Measurements from ENCODE around the gene PLXNA1. TPM values are rescaled to one million over a fixed set of nuclear protein-coding genes. Genes with fewer than 3 reads are reported as not detected.

Gene PLXNA1
- total RNA-seq, 1 experiment from 2014 or later = 30.3 TPM

- Histone ChIP-seq H3K4me2 (ENCODE audit: low read length) (no peak overlapping the region), H3K9me3 (ENCODE audit: control insufficient read depth in 1 of 2, insufficient read depth in 1 of 2, low read depth in 1 of 2, low read length in 2 of 2) (no peaks in the 10 kb centered on the region), H2AFZ (ENCODE audit: low read depth, low read length, poor library complexity, severe bottlenecking) (no peak overlapping the region), H3K4me1 (ENCODE audit: control insufficient read depth in 1 of 2, insufficient read depth in 2 of 2, low read length in 2 of 2) (no peaks in the 10 kb centered on the region), H3K9me2 (ENCODE audit: insufficient read depth) (no peaks in the 10 kb centered on the region), H3K79me2 (ENCODE audit: insufficient read depth, low read length) (no peaks in the 10 kb centered on the region), H3K36me3 (ENCODE audit: control insufficient read depth in 1 of 2, insufficient read depth in 2 of 2, low read length in 2 of 2) (no peaks in the 10 kb centered on the region), H3K27ac (ENCODE audit: low read depth, low read length) (no peak overlapping the region), H3K27me3 (ENCODE audit: insufficient read depth, low read length) (no peaks in the 10 kb centered on the region), H3K4me3 (replicated peaks in 1 of 2; ENCODE audit: low read depth in 1 of 2, low read length in 2 of 2) (no peak overlapping the region), H4K20me1 (ENCODE audit: insufficient read depth) (no peaks in the 10 kb centered on the region), H3K9ac (ENCODE audit: low read length) (no peak overlapping the region)
- BruUV-seq (replicated peaks) = no TSS peak
- TF ChIP-seq EGR1 (IDR thresholded peaks at IDR 0.05; ENCODE audit: low read depth) = no peak
- intact Hi-C loops (cut with micrococcal nuclease) = no loop called here
- DNase-seq (ENCODE audit: low read depth, low spot score) (no peak), ATAC-seq (no peak)
- ChIA-PET RAD21 (ENCODE audit: low non-redundant PET in 1 of 2, low total read pairs in 2 of 2, uncharacterized antibody in 2 of 2, unreplicated experiment in 2 of 2) (no interaction called here), CTCF (no interaction called here), POLR2A (no interaction called here)
Measured at GRCh38 chr3:126934031-126934531, 48.8 kb upstream of the PLXNA1 start.

DNA sequence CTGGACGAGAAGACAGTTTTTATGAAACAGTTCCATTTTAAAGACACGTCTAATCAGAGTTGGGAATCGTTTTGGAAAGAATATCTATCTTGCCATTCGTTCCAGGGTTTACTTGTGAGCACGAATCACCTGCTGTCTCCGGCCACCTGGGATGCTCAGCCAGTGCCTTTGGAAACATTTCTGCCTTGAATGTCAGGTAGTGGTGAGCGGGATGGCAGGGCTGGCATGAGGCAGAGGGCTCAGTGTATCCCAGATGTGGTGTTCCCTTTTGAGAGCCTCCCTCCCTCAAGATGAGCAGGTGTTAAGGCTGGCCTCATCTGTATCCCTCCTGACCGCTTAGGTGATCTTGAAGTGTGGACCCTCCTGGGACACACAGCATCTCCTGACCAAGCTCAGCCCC lies 47.9 kb upstream of the PLXNA1 start:
- Histone ChIP-seq H3K79me2 (ENCODE audit: insufficient read depth, low read length) (no peaks in the 10 kb centered on the region), H2AFZ (ENCODE audit: low read depth, low read length, poor library complexity, severe bottlenecking) (no peak overlapping the region), H3K27me3 (ENCODE audit: insufficient read depth, low read length) (no peaks in the 10 kb centered on the region), H3K9me3 (ENCODE audit: control insufficient read depth in 1 of 2, insufficient read depth in 1 of 2, low read depth in 1 of 2, low read length in 2 of 2) (no peaks in the 10 kb centered on the region), H3K4me2 (ENCODE audit: low read length) (no peak overlapping the region), H3K27ac (ENCODE audit: low read depth, low read length) (no peak overlapping the region), H3K36me3 (ENCODE audit: control insufficient read depth in 1 of 2, insufficient read depth in 2 of 2, low read length in 2 of 2) (no peaks in the 10 kb centered on the region), H3K9me2 (ENCODE audit: insufficient read depth) (no peaks in the 10 kb centered on the region), H4K20me1 (ENCODE audit: insufficient read depth) (no peaks in the 10 kb centered on the region), H3K4me3 (replicated peaks in 1 of 2; ENCODE audit: low read depth in 1 of 2, low read length in 2 of 2) (no peak overlapping the region), H3K4me1 (ENCODE audit: control insufficient read depth in 1 of 2, insufficient read depth in 2 of 2, low read length in 2 of 2) (no peaks in the 10 kb centered on the region), H3K9ac (ENCODE audit: low read length) (no peak overlapping the region)
- intact Hi-C loops (cut with micrococcal nuclease) = no loop called here
- POLR2A ChIA-PET = no interaction called here
- RAD21 ChIA-PET (ENCODE audit: low non-redundant PET in 1 of 2, low total read pairs in 2 of 2, uncharacterized antibody in 2 of 2, unreplicated experiment in 2 of 2) = no interaction called here
- CTCF ChIA-PET = no interaction called here
- BruUV-seq (replicated peaks) = no TSS peak
- DNase-seq (ENCODE audit: low read depth, low spot score) (no peak), ATAC-seq (no peak)
- TF ChIP-seq POLR2AphosphoS5 (IDR thresholded peaks at IDR 0.05; ENCODE audit: low read depth, low read length) = no peak
- no peak for TF ChIP-seq RAD21 (IDR thresholded peaks at IDR 0.05; ENCODE audit: low read depth)
- TF ChIP-seq CTCF (IDR thresholded peaks at IDR 0.05 in 2 of 3, conservative IDR thresholded peaks at IDR 0.05 in 1 of 3; ENCODE audit: borderline replicate concordance in 1 of 3, insufficient read depth in 1 of 3, low read depth in 2 of 3, low read length in 2 of 3) = no peak
